CD4-positive, alpha-beta T cell treated with Interleukin-21 for 1 hour (primary cell): ENCODE results near the gene MICAL1.

Source experiments
- DNase-seq: peaks from one replicate; pipeline ENCODE4 v3.0.0-alpha.2; 2020

Gene MICAL1, protein sequence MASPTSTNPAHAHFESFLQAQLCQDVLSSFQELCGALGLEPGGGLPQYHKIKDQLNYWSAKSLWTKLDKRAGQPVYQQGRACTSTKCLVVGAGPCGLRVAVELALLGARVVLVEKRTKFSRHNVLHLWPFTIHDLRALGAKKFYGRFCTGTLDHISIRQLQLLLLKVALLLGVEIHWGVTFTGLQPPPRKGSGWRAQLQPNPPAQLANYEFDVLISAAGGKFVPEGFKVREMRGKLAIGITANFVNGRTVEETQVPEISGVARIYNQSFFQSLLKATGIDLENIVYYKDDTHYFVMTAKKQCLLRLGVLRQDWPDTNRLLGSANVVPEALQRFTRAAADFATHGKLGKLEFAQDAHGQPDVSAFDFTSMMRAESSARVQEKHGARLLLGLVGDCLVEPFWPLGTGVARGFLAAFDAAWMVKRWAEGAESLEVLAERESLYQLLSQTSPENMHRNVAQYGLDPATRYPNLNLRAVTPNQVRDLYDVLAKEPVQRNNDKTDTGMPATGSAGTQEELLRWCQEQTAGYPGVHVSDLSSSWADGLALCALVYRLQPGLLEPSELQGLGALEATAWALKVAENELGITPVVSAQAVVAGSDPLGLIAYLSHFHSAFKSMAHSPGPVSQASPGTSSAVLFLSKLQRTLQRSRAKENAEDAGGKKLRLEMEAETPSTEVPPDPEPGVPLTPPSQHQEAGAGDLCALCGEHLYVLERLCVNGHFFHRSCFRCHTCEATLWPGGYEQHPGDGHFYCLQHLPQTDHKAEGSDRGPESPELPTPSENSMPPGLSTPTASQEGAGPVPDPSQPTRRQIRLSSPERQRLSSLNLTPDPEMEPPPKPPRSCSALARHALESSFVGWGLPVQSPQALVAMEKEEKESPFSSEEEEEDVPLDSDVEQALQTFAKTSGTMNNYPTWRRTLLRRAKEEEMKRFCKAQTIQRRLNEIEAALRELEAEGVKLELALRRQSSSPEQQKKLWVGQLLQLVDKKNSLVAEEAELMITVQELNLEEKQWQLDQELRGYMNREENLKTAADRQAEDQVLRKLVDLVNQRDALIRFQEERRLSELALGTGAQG

GRCh38 chr6:109455437-109456110 is at the start of gene MICAL1:
TSS of gene MICAL1 (minus strand) at chr6:109455772. CDS start at chr6:109454196, 1,576 bp downstream.
- peak; percentile 80 for DNase-seq

DNA sequence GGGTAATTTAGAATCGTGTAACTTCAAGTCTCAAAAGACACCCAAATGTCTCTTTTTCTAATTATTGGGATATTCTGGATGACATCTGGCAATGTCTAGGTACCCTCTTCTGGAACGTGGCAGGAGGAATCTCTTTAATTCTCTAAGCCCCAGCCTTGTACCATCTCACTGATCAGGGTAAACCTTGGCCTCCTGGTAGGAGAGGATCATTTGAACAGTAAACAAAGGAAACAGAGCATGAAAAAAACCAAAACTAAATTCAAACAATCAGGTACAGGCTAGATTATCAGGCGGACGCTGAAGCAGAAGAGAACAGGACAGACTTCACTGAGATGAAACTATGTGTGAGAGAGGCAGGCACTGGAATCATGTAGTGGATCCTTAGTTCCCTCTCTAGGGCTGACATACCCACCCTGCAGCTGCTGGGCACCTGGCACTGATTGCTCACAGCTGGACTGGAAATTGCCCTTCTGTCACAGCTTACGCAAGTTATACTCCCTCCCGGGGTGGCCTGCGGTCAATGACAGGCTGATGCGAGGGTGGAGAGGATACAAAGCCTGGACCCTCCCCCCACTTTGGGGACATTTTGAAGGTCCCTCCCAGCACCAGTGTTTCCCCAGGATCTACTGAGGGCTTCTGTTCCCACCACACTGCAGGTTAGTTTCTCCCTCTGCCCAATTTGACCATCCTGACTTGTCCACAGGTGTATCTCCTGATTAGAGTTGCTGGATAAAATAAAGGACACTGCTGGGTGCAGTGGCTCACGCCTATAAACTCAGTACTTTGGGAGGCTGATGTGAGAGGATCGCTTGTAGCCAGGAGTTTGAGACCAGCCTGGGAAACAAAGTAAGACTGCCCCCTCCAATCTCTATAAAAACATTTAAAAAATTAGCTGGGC is 48.0 kb upstream of the MICAL1 start:
- DNase-seq: no peak

- DNase-seq: no peak
Measured at GRCh38 chr6:109498936-109499335, 43.4 kb upstream of the MICAL1 start.

DNA sequence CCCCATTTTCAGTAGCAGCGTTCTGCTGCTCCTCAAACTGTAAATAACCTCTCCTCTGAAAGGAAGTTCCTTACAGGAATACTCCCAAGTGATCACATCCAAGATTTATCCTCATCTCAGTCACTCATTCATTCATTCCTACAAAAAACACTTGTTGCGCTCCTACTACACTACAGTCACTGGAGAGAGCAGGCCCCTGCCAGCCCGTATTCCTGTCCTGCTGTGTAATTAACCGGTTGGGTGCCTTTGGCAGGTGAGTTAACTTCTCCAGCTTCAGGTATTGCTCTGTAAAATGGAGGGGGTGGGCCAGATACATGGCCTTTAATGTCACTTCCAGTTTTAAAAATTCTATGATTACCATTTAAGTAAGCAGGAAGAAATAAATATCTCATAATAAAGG is 42.5 kb upstream of the MICAL1 start:
- no peak for DNase-seq

- DNase-seq: no peak
Measured at GRCh38 chr6:109496036-109496772, 40.6 kb upstream of the MICAL1 start.

GRCh38 chr6:109493865-109494264 is 38.3 kb upstream of the MICAL1 start:
- DNase-seq: no peak

GRCh38 chr6:109491207-109491938 is 35.8 kb upstream of the MICAL1 start:
- peak; percentile 40 for DNase-seq

GRCh38 chr6:109490713-109491112 is 35.1 kb upstream of the MICAL1 start:
- DNase-seq: no peak

- no peak for DNase-seq
Measured at GRCh38 chr6:109488001-109488400, 32.4 kb upstream of the MICAL1 start.

GRCh38 chr6:109486068-109486467 is 30.5 kb upstream of the MICAL1 start:
- DNase-seq: no peak

GRCh38 chr6:109485266-109485935 is 29.8 kb upstream of the MICAL1 start:
- no peak for DNase-seq

GRCh38 chr6:109484122-109484521 is 28.6 kb upstream of the MICAL1 start:
- DNase-seq: no peak

GRCh38 chr6:109483735-109484057 is 28.1 kb upstream of the MICAL1 start:
- no peak for DNase-seq

DNA sequence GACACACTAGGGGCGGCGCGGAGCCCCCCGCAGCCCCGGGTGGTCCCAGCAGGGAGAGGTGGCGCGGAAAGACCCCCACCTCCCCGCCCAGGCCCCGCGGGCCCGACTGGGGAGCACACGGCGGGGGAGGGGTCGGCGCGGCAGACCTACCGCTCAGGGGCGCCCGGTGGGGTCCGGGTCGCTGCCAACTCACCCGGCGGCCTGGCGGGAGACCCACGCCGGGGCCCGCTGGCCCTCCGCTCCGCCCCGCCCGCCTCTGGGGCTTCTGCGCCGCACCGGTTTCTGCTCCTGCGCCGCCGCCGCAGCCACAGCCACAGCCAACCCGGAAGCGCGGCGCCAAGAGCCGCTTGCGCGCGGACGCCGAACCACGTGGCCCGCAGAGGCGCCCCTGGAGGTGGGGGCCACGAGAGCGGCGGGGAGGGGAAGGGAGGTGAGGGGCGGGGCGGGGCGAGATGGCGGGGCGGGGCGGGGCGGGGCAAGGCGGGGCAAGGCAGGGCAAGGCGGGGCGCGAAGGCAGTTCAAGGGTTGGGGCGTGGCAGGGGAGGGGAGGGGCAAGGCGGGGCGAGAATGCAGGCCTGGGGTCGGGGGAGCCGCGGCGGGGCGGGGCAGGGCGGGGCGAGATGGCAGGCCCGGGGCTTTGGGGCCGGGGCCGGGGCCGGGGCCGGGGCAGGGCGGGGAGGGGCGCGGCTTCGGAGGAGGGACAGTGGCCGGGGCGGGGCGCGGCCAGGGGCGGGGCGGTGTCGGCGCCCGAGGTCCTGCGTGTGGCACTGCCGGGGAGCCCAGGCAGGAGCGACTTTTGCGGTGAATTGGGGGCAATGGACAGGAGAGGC is 27.5 kb upstream of the MICAL1 start, which contains the start of gene ZBTB24:
Gene ZBTB24 (minus strand): TSS at position 315 of the 830 bp plus-strand sequence. CDS start 1,193 bp downstream, outside the sequence.
- peak; percentile 92 for DNase-seq

DNA sequence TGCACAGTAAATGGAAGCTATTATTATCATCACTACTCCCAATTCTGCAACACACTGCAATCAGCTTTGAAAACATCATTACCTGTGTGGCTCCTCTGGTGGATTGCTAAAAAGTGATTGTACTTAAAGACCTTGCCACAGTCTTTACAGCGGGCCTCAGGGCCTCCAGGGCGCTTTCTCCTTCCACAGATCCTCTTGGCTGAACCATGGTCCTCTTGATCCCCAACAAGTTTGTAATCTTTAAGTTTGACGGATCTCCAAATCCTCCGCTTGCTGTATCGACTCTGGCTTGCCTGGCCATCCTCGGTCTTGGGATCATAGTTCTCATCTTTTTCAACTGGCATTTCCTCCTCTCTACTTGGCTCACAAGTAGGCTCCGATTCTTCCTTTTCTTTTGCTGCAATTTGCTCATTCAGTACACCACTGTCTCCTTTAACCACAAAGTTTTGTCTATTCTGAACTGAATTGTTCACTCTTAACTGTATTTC is 25.5 kb upstream of the MICAL1 start:
- no peak for DNase-seq

- no peak for DNase-seq
Measured at GRCh38 chr6:109478841-109479624, 23.5 kb upstream of the MICAL1 start.

DNA sequence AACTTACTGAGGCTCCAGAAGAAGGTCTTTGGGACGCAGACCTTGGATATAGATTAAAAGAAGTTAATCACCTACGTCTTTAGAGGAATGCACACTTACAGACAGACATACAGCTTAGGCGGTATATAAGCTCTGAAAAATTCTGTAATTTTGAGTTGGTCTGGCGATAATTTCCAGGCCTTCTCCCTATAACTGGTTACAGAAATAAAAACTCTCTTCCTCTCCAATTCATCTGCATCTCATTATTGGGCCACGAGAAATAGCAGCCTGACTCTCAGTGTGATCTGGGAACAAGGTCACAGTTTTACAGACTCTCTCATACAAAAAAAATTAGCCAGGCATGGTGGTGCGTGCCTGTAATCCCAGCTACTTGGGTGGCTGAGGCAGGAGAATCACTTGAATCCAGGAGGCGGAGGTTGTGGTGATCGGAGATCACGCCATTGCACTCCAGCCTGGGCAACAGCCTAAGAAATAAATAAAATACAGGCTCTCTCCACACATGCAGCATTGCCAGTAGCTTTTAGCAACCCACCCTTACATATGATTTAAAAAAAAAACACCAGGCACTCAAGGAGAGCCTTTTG is 22.7 kb upstream of the MICAL1 start:
- no peak for DNase-seq
